Thoracic aorta (tissue), 2 donors: ENCODE measurements around the gene PDE6H. TPM values are rescaled to one million over a fixed set of nuclear protein-coding genes. Genes with fewer than 3 reads are reported as not detected.

Source experiments
- ATAC-seq: fragments of 150-250 bp; one replicate; pipeline ENCODE4 v1.8.0; 2017; ENCODE audit warnings: low read depth; ENCODE audit not compliant: insufficient number of reproducible peaks, low FRiP score
- DNase-seq: peaks from one replicate; pipeline ENCODE4 v3.0.0-alpha.2; 2020; ENCODE audit warnings: low spot score
- H3K27ac ChIP-seq, 2 donors: fragments of 200-600 bp; sonication (generic); 1 replicate in 1 of 2; 2 replicates in 1 of 2; pipeline ENCODE4 v1.5.1; 2016; ENCODE audit warnings: mild to moderate bottlenecking in 2 of 2, moderate library complexity in 2 of 2
- H3K27me3 ChIP-seq: fragments of 200-600 bp; sonication (generic); replicated peaks from 2 replicates; pipeline ENCODE4 v1.6.0; 2016; ENCODE audit warnings: mild to moderate bottlenecking; ENCODE audit not compliant: insufficient read depth
- H3K36me3 ChIP-seq: fragments of 200-600 bp; sonication (generic); one replicate; pipeline ENCODE4 v1.5.1; 2016
- H3K4me1 ChIP-seq, 2 donors: fragments of 200-600 bp; sonication (generic); 1 replicate in 1 of 2; 2 replicates in 1 of 2; pipeline versions ENCODE4 v1.5.1 to v1.6.0; 2016; ENCODE audit warnings: low read depth in 2 of 2, mild to moderate bottlenecking in 1 of 2; ENCODE audit not compliant: control insufficient read depth in 1 of 2
- H3K4me3 ChIP-seq: fragments of 200-600 bp; sonication (generic); 2 replicates; pipeline ENCODE4 v1.5.1; 2016; ENCODE audit warnings: mild to moderate bottlenecking
- H3K9me3 ChIP-seq: fragments of 200-600 bp; sonication (generic); 2 replicates; pipeline ENCODE4 v1.5.1; 2016
- CTCF ChIP-seq: fragments of 200-600 bp; sonication (generic); IDR thresholded peaks from one replicate; pipeline ENCODE4 v1.5.1; 2019; ENCODE audit warnings: antibody characterized with exemption
- total RNA-seq, 2 donors: library from RNA; depleted of rRNA; stranded (reverse); fragments of >200 nt; gene quantifications; one replicate each; pipeline versions ENCODE4 v1.1.0 to v1.2.3, GENCODE V29; 2016

The PDE6H gene
- total RNA-seq, 2 donors from 2014 or later: not detected

- TF ChIP-seq CTCF: no peak
- Histone ChIP-seq H3K4me1 (no peaks in the 10 kb centered on the region), H3K27me3 (no peaks in the 10 kb centered on the region), H3K4me3 (no peak overlapping the region), H3K9me3 (no peaks in the 10 kb centered on the region), H3K36me3 (no peaks in the 10 kb centered on the region), H3K27ac (no peak overlapping the region)
- ATAC-seq (no peak), DNase-seq (no peak)
These were observed 12.0 kb downstream of the PDE6H start for GRCh38 chr12:14984766-14985285.

GRCh38 chr12:14986449-14986848 is 13.6 kb downstream of the PDE6H start:
- TF ChIP-seq CTCF: no peak
- Histone ChIP-seq H3K4me3 (no peak overlapping the region), H3K27ac (no peak overlapping the region), H3K4me1 (no peaks in the 10 kb centered on the region), H3K9me3 (no peaks in the 10 kb centered on the region), H3K36me3 (no peaks in the 10 kb centered on the region), H3K27me3 (no peaks in the 10 kb centered on the region)
- no peak for DNase-seq
- ATAC-seq: no peak

- no peak overlapping the region for H3K4me3 ChIP-seq
- no peak for TF ChIP-seq CTCF
- H3K9me3 ChIP-seq: no peaks in the 10 kb centered on the region
- H3K4me1 ChIP-seq: no peaks in the 10 kb centered on the region
- DNase-seq (no peak), ATAC-seq (no peak)
- H3K36me3 ChIP-seq: no peaks in the 10 kb centered on the region
- H3K27me3 ChIP-seq: no peaks in the 10 kb centered on the region
- no peak overlapping the region for H3K27ac ChIP-seq
These were observed 15.2 kb downstream of the PDE6H start for GRCh38 chr12:14988035-14988434.

GRCh38 chr12:14989790-14990189 is 16.9 kb downstream of the PDE6H start:
- Histone ChIP-seq H3K4me1 (peaks cover 3 to 12% of the 10 kb centered on the region in 2 donors), H3K27ac (no peak overlapping the region), H3K9me3 (no peaks in the 10 kb centered on the region), H3K36me3 (no peaks in the 10 kb centered on the region), H3K27me3 (no peaks in the 10 kb centered on the region), H3K4me3 (no peak overlapping the region)
- ATAC-seq (no peak), DNase-seq (no peak)
- TF ChIP-seq CTCF: no peak

- Histone ChIP-seq H3K4me3 (no peak overlapping the region), H3K4me1 (peaks cover 6 to 18% of the 10 kb centered on the region in 2 donors)
- ATAC-seq: no peak
These were observed 18.2 kb downstream of the PDE6H start for GRCh38 chr12:14991069-14991468.

More at GRCh38 chr12:14991069-14991468, 18.2 kb downstream of the PDE6H start:
- Histone ChIP-seq H3K36me3 (no peaks in the 10 kb centered on the region), H3K9me3 (no peaks in the 10 kb centered on the region), H3K27me3 (no peaks in the 10 kb centered on the region), H3K27ac (no peak overlapping the region)
- DNase-seq: no peak
- no peak for TF ChIP-seq CTCF
